ENCODE data around the gene GPR78.
"Not testable (repeated sequence)": the region's sequence is repeated elsewhere in the genome, so short reads cannot be mapped to it uniquely, and the experiment has no call there.

Gene GPR78

DNA sequence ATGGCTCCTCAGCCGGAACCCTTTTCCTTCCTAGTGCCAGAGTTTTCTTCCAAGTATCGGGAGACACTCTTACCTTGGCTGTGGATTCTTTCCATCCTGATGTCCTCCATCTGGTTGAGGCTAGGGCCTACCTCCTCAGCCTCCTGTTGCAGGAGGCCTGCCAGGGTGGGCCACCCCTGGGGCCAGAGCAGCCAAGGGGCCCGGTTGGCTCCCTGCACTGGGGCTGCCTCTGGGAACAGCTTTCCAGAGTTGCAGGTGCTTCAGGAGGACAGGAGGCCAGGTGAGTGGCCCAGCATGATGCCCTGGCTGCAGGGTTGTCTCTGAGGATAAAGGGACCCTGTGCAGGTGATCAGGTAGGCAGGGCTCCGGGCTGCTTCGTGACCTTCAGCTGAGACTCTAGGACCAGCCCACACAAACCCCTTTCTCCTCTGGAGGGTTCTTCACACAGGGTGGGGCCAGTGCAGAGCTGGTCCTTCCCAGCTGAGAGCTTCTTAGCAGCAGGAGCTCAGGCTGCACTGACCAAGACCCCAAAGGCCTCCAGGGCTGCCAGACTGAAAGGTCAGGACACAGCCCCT is 5.3 kb upstream of the GPR78 start:
- no peak overlapping the region for H3K23ac ChIP-seq (ENCODE audit: low read depth, low read length, poor library complexity)
- no peak overlapping the region for H3K4me2 ChIP-seq (ENCODE audit: insufficient read depth, low read length, poor library complexity, severe bottlenecking)
- H4K8ac ChIP-seq (ENCODE audit: low read depth, low read length), result no peak overlapping the region
- H3K9ac ChIP-seq (ENCODE audit: low read depth, low read length, poor library complexity), result no peak overlapping the region
- no peak overlapping the region for H3K4me3 ChIP-seq (ENCODE audit: low read length in 2 of 2)
- WGBS, 2 donors (ENCODE audit: extremely low coverage in 2 of 2, insufficient read length in 2 of 2, insufficient replicate concordance in 1 of 2), result no CpG with 5 or more reads among the region's 5 CpGs
- H3K14ac ChIP-seq (ENCODE audit: low read length), result no peak overlapping the region
- H2BK120ac ChIP-seq (ENCODE audit: low read depth, low read length), result no peak overlapping the region
- no peak overlapping the region for H2BK15ac ChIP-seq (ENCODE audit: low read length)
- H3K18ac ChIP-seq (ENCODE audit: low read length), result no peak overlapping the region
- no peaks in the 10 kb centered on the region for H3K79me1 ChIP-seq (ENCODE audit: low read depth, low read length)
- H2BK12ac ChIP-seq (ENCODE audit: low read length), result no peak overlapping the region
- no peak overlapping the region for H3K4ac ChIP-seq (ENCODE audit: low read length)
- H3K4me1 ChIP-seq (ENCODE audit: control insufficient read depth in 2 of 2, insufficient read depth in 1 of 2, low read depth in 1 of 2, low read length in 2 of 2), result peaks cover 0 to 4% of the 10 kb centered on the region in 2 donors
- H2BK5ac ChIP-seq (ENCODE audit: low read length), result no peak overlapping the region
- H3K27ac ChIP-seq (replicated peaks; ENCODE audit: low read length), result no peak overlapping the region
- DNase-seq (ENCODE audit: low spot score), result no peak
- no peak overlapping the region for H2AK5ac ChIP-seq (ENCODE audit: low read depth, low read length)
- no peak overlapping the region for H2AFZ ChIP-seq (ENCODE audit: low read length)
- H3K9me3 ChIP-seq (replicated peaks in 1 of 2; ENCODE audit: control insufficient read depth in 2 of 2, insufficient read depth in 1 of 2, low read depth in 1 of 2, low read length in 2 of 2), result no peaks in the 10 kb centered on the region
- H3K36me3 ChIP-seq (replicated peaks in 1 of 2; ENCODE audit: control insufficient read depth in 2 of 2, insufficient read depth in 2 of 2, low read length in 2 of 2), result no peaks in the 10 kb centered on the region
- peaks cover 0 to 19% (median 0%) of the 10 kb centered on the region in 3 experiments for H3K27me3 ChIP-seq (ENCODE audit: control insufficient read depth in 3 of 3, insufficient read depth in 3 of 3, low read depth in 1 of 3, low read length in 3 of 3)
- H4K91ac ChIP-seq (ENCODE audit: low read depth, low read length, poor library complexity), result no peak overlapping the region

- Histone ChIP-seq H2BK120ac (ENCODE audit: low read depth, low read length) (no peak overlapping the region), H3K36me3 (replicated peaks in 1 of 2; ENCODE audit: control insufficient read depth in 2 of 2, insufficient read depth in 2 of 2, low read length in 2 of 2) (no peaks in the 10 kb centered on the region), H3K4me1 (ENCODE audit: control insufficient read depth in 2 of 2, insufficient read depth in 1 of 2, low read depth in 1 of 2, low read length in 2 of 2) (peaks cover 0 to 6% of the 10 kb centered on the region in 2 donors), H3K23ac (ENCODE audit: low read depth, low read length, poor library complexity) (no peak overlapping the region), H3K14ac (ENCODE audit: low read length) (no peak overlapping the region), H3K79me1 (ENCODE audit: low read depth, low read length) (no peaks in the 10 kb centered on the region), H3K4me2 (ENCODE audit: insufficient read depth, low read length, poor library complexity, severe bottlenecking) (no peak overlapping the region), H4K8ac (ENCODE audit: low read depth, low read length) (no peak overlapping the region), H3K9me3 (replicated peaks in 1 of 2; ENCODE audit: control insufficient read depth in 2 of 2, insufficient read depth in 1 of 2, low read depth in 1 of 2, low read length in 2 of 2) (no peaks in the 10 kb centered on the region), H2AFZ (ENCODE audit: low read length) (no peak overlapping the region), H3K9ac (ENCODE audit: low read depth, low read length, poor library complexity) (no peak overlapping the region), H3K4ac (ENCODE audit: low read length) (no peak overlapping the region), H3K27me3 (ENCODE audit: control insufficient read depth in 3 of 3, insufficient read depth in 3 of 3, low read depth in 1 of 3, low read length in 3 of 3) (peaks cover 0 to 19% (median 0%) of the 10 kb centered on the region in 3 experiments), H4K91ac (ENCODE audit: low read depth, low read length, poor library complexity) (no peak overlapping the region), H2BK5ac (ENCODE audit: low read length) (no peak overlapping the region), H3K27ac (replicated peaks; ENCODE audit: low read length) (no peak overlapping the region), H3K18ac (ENCODE audit: low read length) (no peak overlapping the region), H2AK5ac (ENCODE audit: low read depth, low read length) (no peak overlapping the region), H2BK12ac (ENCODE audit: low read length) (no peak overlapping the region), H2BK15ac (ENCODE audit: low read length) (no peak overlapping the region), H3K4me3 (ENCODE audit: low read length in 2 of 2) (no peak overlapping the region)
- no peak for DNase-seq (ENCODE audit: low spot score)
- no CpG with 5 or more reads among the region's 4 CpGs for WGBS, 2 donors (ENCODE audit: extremely low coverage in 2 of 2, insufficient read length in 2 of 2, insufficient replicate concordance in 1 of 2)
Measured at GRCh38 chr4:8575457-8575856, 4.7 kb upstream of the GPR78 start.

DNA sequence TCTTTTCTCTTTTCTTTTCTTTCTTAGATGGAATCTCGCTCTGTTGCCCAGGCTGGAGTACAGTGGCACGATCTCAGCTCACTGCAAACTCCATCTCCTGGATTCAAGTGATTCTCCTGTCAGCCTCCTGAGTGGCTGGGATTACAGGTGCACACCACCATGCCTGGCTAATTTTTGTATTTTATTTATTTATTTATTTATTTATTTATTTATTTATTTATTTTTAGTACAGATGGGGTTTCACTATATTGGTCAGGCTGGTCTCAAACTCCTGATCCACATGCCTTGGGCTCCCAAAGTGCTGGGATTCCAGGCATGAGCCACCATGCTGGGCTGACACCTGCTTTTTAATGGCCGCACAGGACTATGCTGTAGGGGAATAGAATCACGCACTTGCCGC is 3.6 kb upstream of the GPR78 start:
- no CpG with 5 or more reads among the region's 5 CpGs for WGBS, 2 donors (ENCODE audit: extremely low coverage in 2 of 2, insufficient read length in 2 of 2, insufficient replicate concordance in 1 of 2)
- not testable (repeated sequence) for H3K18ac ChIP-seq (ENCODE audit: low read length); H2BK120ac ChIP-seq (ENCODE audit: low read depth, low read length); DNase-seq (ENCODE audit: low spot score); H3K4me2 ChIP-seq (ENCODE audit: insufficient read depth, low read length, poor library complexity, severe bottlenecking); H3K23ac ChIP-seq (ENCODE audit: low read depth, low read length, poor library complexity); H2BK5ac ChIP-seq (ENCODE audit: low read length); H3K79me1 ChIP-seq (ENCODE audit: low read depth, low read length); H3K27ac ChIP-seq (replicated peaks; ENCODE audit: low read length); H2AK5ac ChIP-seq (ENCODE audit: low read depth, low read length); H2BK15ac ChIP-seq (ENCODE audit: low read length); H3K9ac ChIP-seq (ENCODE audit: low read depth, low read length, poor library complexity); H2AFZ ChIP-seq (ENCODE audit: low read length); H3K9me3 ChIP-seq (replicated peaks in 1 of 2; ENCODE audit: control insufficient read depth in 2 of 2, insufficient read depth in 1 of 2, low read depth in 1 of 2, low read length in 2 of 2); H2BK12ac ChIP-seq (ENCODE audit: low read length); H3K4me3 ChIP-seq (ENCODE audit: low read length in 2 of 2); H4K91ac ChIP-seq (ENCODE audit: low read depth, low read length, poor library complexity); H4K8ac ChIP-seq (ENCODE audit: low read depth, low read length); H3K4ac ChIP-seq (ENCODE audit: low read length); H3K36me3 ChIP-seq (replicated peaks in 1 of 2; ENCODE audit: control insufficient read depth in 2 of 2, insufficient read depth in 2 of 2, low read length in 2 of 2); H3K14ac ChIP-seq (ENCODE audit: low read length)
- peaks cover 0 to 12% of the 10 kb centered on the region in 2 donors for H3K4me1 ChIP-seq (ENCODE audit: control insufficient read depth in 2 of 2, insufficient read depth in 1 of 2, low read depth in 1 of 2, low read length in 2 of 2)
- peaks cover 3 to 29% (median 10%) of the 10 kb centered on the region in 3 experiments for H3K27me3 ChIP-seq (ENCODE audit: control insufficient read depth in 3 of 3, insufficient read depth in 3 of 3, low read depth in 1 of 3, low read length in 3 of 3)

DNA sequence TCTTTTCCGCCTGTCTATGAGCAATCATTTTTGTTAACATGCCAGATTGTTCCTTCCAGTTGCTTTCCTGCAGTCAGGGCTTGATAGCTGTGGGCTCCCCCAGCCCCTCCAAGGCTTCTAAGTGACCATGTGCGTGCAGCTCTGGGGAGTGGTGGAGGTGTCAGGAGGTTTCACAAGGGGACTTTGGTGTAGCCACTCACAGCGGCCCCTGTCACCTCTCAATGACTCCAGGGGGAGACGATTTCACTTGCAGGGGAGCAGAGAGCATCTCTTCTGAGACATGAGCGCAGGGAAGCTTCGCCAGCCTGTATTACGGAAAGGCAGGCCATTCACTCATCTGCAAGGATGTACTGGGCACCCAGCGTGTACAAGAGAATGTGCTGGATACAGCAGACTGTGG is 3.1 kb upstream of the GPR78 start:
- Histone ChIP-seq H3K9me3 (replicated peaks in 1 of 2; ENCODE audit: control insufficient read depth in 2 of 2, insufficient read depth in 1 of 2, low read depth in 1 of 2, low read length in 2 of 2) (peaks cover 0 to 2% of the 10 kb centered on the region in 2 donors), H2BK5ac (ENCODE audit: low read length) (no peak overlapping the region), H2AK5ac (ENCODE audit: low read depth, low read length) (no peak overlapping the region), H3K23ac (ENCODE audit: low read depth, low read length, poor library complexity) (no peak overlapping the region), H3K4me2 (ENCODE audit: insufficient read depth, low read length, poor library complexity, severe bottlenecking) (no peak overlapping the region), H2BK15ac (ENCODE audit: low read length) (no peak overlapping the region), H2BK120ac (ENCODE audit: low read depth, low read length) (no peak overlapping the region), H3K18ac (ENCODE audit: low read length) (no peak overlapping the region), H3K4me1 (ENCODE audit: control insufficient read depth in 2 of 2, insufficient read depth in 1 of 2, low read depth in 1 of 2, low read length in 2 of 2) (peaks cover 0 to 12% of the 10 kb centered on the region in 2 donors), H3K36me3 (replicated peaks in 1 of 2; ENCODE audit: control insufficient read depth in 2 of 2, insufficient read depth in 2 of 2, low read length in 2 of 2) (no peaks in the 10 kb centered on the region), H3K9ac (ENCODE audit: low read depth, low read length, poor library complexity) (no peak overlapping the region), H3K4me3 (ENCODE audit: low read length in 2 of 2) (no peak overlapping the region), H3K27ac (replicated peaks; ENCODE audit: low read length) (no peak overlapping the region), H3K4ac (ENCODE audit: low read length) (no peak overlapping the region), H4K8ac (ENCODE audit: low read depth, low read length) (no peak overlapping the region), H2AFZ (ENCODE audit: low read length) (no peak overlapping the region), H4K91ac (ENCODE audit: low read depth, low read length, poor library complexity) (no peak overlapping the region), H3K79me1 (ENCODE audit: low read depth, low read length) (peaks cover 3% of the 10 kb centered on the region), H3K27me3 (ENCODE audit: control insufficient read depth in 3 of 3, insufficient read depth in 3 of 3, low read depth in 1 of 3, low read length in 3 of 3) (peaks cover 3 to 33% (median 14%) of the 10 kb centered on the region in 3 experiments), H3K14ac (ENCODE audit: low read length) (no peak overlapping the region), H2BK12ac (ENCODE audit: low read length) (no peak overlapping the region)
- DNase-seq (ENCODE audit: low spot score), result no peak
- WGBS, 2 donors (ENCODE audit: extremely low coverage in 2 of 2, insufficient read length in 2 of 2, insufficient replicate concordance in 1 of 2), result no CpG with 5 or more reads among the region's 8 CpGs
